Uterus (tissue), 4 donors: ENCODE measurements around the gene XPO5. TPM values are rescaled to one million over a fixed set of nuclear protein-coding genes. Genes with fewer than 3 reads are reported as not detected.

Source experiments
- DNase-seq, 2 donors: peaks; one replicate each; pipeline ENCODE4 v3.0.0-alpha.2; 2019 to 2020
- H3K27ac ChIP-seq, 2 donors: fragments of 200-600 bp; sonication (generic); 1 replicate in 1 of 2; 2 replicates in 1 of 2; pipeline ENCODE4 v1.5.1; 2016 to 2018
- H3K27me3 ChIP-seq, 2 donors: fragments of 200-600 bp; sonication (generic); one replicate each; pipeline ENCODE4 v1.5.1; 2018 to 2019; ENCODE audit warnings: control low read depth in 1 of 2
- H3K36me3 ChIP-seq, 2 donors: fragments of 200-600 bp; sonication (generic); one replicate each; pipeline ENCODE4 v1.5.1; 2019; ENCODE audit warnings: control low read depth in 1 of 2
- H3K4me1 ChIP-seq, 2 donors: fragments of 200-600 bp; sonication (generic); one replicate each; pipeline ENCODE4 v1.5.1; 2018 to 2019; ENCODE audit warnings: control low read depth in 1 of 2
- H3K4me3 ChIP-seq, 2 donors: fragments of 200-600 bp; sonication (generic); 1 replicate in 1 of 2; 2 replicates in 1 of 2; pipeline ENCODE4 v1.5.1; 2018 to 2019; ENCODE audit warnings: mild to moderate bottlenecking in 1 of 2
- H3K9me3 ChIP-seq, 2 donors: fragments of 200-600 bp; sonication (generic); one replicate each; pipeline ENCODE4 v1.5.1; 2019; ENCODE audit warnings: control low read depth in 1 of 2
- POLR2A ChIP-seq, 2 donors: fragments of 450-650 bp; IDR thresholded peaks; one replicate each; pipeline ENCODE4 v1.6.1; 2016; ENCODE audit warnings: antibody characterized with exemption in 2 of 2, mild to moderate bottlenecking in 1 of 2, moderate library complexity in 1 of 2
- intact Hi-C: fragments of 100-400 bp; cut with DNase I; formaldehyde crosslinking; loops from one replicate; pipeline ENCODE4 v1.15.1; 2023; ENCODE audit warnings: low total_unique reads
- total RNA-seq, 4 donors: library from RNA; depleted of rRNA in 3 of 4; stranded (reverse); fragments of >200 nt in 3 of 4; gene quantifications; one replicate each; pipeline versions ENCODE4 v1.1.0 to v1.2.4, GENCODE V29; 2014 to 2023
- TF ChIP-seq, protein P1 (sequence below), 4 experiments: fragments of 200-600 bp in 2 of 4; fragments of 450-650 bp in 2 of 4; sonication (generic) in 2 of 4; IDR thresholded peaks; one replicate each; pipeline ENCODE4 v1.5.1; 2016 to 2019; ENCODE audit warnings: antibody characterized with exemption in 4 of 4, mild to moderate bottlenecking in 2 of 4, moderate library complexity in 1 of 4
- donor health status: DM: yes; HTN: yes; CAD: no.

Gene XPO5
- total RNA-seq: 10 to 100 TPM; 29.2 to 62.9 (median 40.8) TPM

- intact Hi-C loops: no loop called here
- Histone ChIP-seq H3K27me3 (no peaks in the 10 kb centered on the region), H3K27ac (peak within 1 kb of the TSS; percentile 63 to 70), H3K36me3 (no peaks in the 10 kb centered on the region), H3K4me1 (peaks cover 0 to 6% of the 10 kb centered on the region in 2 donors), H3K4me3 (peak within 1 kb of the TSS; percentile 79 to 89), H3K9me3 (no peaks in the 10 kb centered on the region)
- DNase-seq: peak; percentile 84 to 91
- TF ChIP-seq POLR2A (IDR thresholded peaks at IDR 0.05): peak; percentile 92 to 93
- TF ChIP-seq, protein P1, sequence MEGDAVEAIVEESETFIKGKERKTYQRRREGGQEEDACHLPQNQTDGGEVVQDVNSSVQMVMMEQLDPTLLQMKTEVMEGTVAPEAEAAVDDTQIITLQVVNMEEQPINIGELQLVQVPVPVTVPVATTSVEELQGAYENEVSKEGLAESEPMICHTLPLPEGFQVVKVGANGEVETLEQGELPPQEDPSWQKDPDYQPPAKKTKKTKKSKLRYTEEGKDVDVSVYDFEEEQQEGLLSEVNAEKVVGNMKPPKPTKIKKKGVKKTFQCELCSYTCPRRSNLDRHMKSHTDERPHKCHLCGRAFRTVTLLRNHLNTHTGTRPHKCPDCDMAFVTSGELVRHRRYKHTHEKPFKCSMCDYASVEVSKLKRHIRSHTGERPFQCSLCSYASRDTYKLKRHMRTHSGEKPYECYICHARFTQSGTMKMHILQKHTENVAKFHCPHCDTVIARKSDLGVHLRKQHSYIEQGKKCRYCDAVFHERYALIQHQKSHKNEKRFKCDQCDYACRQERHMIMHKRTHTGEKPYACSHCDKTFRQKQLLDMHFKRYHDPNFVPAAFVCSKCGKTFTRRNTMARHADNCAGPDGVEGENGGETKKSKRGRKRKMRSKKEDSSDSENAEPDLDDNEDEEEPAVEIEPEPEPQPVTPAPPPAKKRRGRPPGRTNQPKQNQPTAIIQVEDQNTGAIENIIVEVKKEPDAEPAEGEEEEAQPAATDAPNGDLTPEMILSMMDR (IDR thresholded peaks at IDR 0.05): peak in 3 of 4 experiments; percentile 21 to 39 (median 21)
Measured at GRCh38 chr6:43575772-43576551, at the start of gene XPO5, which contains the start of gene POLH. TSS of gene XPO5 (minus strand) at chr6:43576038. CDS start at chr6:43575864, 174 bp downstream. TSS of gene POLH (plus strand) at chr6:43576185. CDS start at chr6:43582320, 6,135 bp downstream.

DNA sequence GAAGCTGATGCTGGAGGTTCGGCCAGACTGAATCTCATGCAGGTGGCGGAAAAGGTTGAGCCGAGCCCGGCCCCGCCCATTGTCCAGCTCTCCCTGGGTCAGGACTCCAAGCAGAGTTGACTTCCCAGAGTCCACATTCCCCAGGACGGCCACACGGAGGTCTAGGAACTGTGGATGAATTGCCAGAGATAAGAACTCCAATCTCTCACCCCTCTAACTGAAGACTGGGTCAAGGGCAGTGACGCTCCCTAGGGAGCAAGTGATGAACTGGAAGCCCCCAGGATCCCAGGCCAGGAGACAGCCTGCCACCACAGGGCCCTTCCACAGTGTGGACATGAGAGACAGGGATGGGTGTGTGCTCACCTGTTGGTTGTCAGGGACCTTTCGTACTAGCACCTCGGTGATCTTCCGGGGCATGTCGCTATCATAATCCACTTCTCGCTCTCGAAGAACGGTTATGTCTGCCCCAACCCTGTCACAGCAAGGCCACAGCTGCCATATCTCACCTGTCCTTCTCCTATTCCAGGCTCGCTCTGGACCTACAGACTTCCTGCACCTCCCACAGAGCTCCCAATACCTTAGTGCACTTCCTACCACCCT is 49.7 kb upstream of the XPO5 start:
- no peak for DNase-seq
- intact Hi-C loops: no loop called here
- Histone ChIP-seq H3K4me1 (peaks cover 5 to 9% of the 10 kb centered on the region in 2 donors), H3K36me3 (no peaks in the 10 kb centered on the region), H3K27me3 (no peaks in the 10 kb centered on the region), H3K27ac (no peak overlapping the region), H3K4me3 (no peak overlapping the region), H3K9me3 (no peaks in the 10 kb centered on the region)
- TF ChIP-seq, protein P1 (IDR thresholded peaks at IDR 0.05): no peak
- no peak for TF ChIP-seq POLR2A (IDR thresholded peaks at IDR 0.05)

- Histone ChIP-seq H3K27me3 (no peaks in the 10 kb centered on the region), H3K36me3 (no peaks in the 10 kb centered on the region), H3K9me3 (no peaks in the 10 kb centered on the region), H3K4me1 (peaks cover 5 to 9% of the 10 kb centered on the region in 2 donors), H3K27ac (no peak overlapping the region), H3K4me3 (no peak overlapping the region)
- no peak for DNase-seq
- intact Hi-C loops: no loop called here
- TF ChIP-seq, protein P1 (IDR thresholded peaks at IDR 0.05): no peak
- TF ChIP-seq POLR2A (IDR thresholded peaks at IDR 0.05): no peak
Measured at GRCh38 chr6:43624786-43625288, 49.0 kb upstream of the XPO5 start.

DNA sequence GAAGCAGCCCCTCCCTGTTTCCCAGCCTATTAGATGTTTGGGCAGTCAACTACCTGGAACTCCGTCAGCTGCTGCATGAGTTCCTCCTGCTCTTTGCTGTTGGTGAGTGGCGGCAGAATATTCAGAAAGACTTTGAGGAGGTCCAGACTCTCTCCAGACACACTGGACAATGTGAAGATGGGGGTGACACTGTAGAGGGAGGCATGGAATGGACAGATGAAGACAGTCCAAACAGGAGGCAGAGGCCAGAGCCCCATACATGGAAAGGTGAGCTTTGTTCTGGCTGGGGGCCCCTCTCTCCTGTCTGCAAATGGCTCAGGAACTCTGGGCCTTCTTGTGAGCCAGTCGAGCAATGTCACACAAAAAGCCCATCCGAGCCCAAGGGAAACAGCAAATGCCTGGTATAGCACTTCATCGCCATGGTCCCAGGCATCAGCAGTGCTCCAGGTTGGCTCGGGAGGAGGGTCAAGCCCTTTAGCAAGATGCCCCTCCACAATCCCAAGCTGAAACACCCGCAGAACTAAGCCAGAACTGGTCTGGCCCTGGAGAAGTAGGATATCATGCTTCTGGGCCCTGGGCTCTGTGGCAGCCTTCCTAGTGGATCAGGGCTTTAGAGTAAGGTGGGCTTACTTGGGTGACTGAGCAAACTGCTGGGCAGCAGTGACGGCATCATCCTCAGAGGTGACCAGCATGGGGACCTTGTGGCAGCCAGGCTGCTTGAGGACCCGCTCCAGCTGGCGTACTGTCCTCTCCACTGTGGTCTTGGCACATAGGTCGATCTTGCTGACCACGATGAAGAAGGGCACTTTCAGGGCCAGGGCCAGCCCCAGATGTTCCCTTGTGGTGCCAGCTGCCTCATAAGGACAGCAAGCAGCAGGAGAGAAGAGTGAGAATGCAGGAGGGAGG is 48.3 kb upstream of the XPO5 start:
- Histone ChIP-seq H3K27me3 (no peaks in the 10 kb centered on the region), H3K27ac (no peak overlapping the region), H3K4me3 (no peak overlapping the region), H3K36me3 (no peaks in the 10 kb centered on the region), H3K4me1 (peaks cover 5 to 9% of the 10 kb centered on the region in 2 donors), H3K9me3 (no peaks in the 10 kb centered on the region)
- no peak for TF ChIP-seq POLR2A (IDR thresholded peaks at IDR 0.05)
- TF ChIP-seq, protein P1 (IDR thresholded peaks at IDR 0.05): no peak
- peak in 1 of 2 donors; percentile 8 for DNase-seq
- intact Hi-C loops: no loop called here
